Measurements from ENCODE around the gene NACA2. TPM values are rescaled to one million over a fixed set of nuclear protein-coding genes. Genes with fewer than 3 reads are reported as not detected.

Gene NACA2
- total and polyA plus RNA-seq, 2 of the 13 experiments (the other 11 are each of a cell fraction or from before 2014, with no cell fraction given): 0.21 TPM; not detected in 1

DNA sequence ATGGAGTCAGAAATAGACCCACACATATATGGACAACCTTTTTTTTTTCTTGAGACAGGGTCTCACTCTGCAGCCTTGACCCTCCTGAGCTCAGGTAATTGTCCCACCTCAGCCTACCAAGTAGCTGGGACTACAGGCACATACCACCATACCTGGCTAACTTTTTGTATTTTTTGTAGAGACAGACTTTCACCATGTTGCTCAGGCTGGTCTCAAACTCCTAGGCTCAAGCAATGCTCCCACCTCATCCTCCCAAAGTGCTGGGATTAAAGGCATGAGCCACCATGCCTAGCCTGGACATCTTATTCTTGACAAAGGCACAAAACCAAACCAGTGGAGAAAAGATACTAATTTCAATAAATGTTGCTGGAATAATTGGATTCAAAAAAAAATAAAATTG lies 14.7 kb upstream of the NACA2 start (continued):
- TF ChIP-seq NFAT5 (CRISPR knock-in tag; IDR thresholded peaks at IDR 0.05): no peak
- TF ChIP-seq, protein P1, sequence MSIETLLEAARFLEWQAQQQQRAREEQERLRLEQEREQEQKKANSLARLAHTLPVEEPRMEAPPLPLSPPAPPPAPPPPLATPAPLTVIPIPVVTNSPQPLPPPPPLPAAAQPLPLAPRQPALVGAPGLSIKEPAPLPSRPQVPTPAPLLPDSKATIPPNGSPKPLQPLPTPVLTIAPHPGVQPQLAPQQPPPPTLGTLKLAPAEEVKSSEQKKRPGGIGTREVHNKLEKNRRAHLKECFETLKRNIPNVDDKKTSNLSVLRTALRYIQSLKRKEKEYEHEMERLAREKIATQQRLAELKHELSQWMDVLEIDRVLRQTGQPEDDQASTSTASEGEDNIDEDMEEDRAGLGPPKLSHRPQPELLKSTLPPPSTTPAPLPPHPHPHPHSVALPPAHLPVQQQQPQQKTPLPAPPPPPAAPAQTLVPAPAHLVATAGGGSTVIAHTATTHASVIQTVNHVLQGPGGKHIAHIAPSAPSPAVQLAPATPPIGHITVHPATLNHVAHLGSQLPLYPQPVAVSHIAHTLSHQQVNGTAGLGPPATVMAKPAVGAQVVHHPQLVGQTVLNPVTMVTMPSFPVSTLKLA (IDR thresholded peaks at IDR 0.05): no peak
- TF ChIP-seq ETV6 (CRISPR knock-in tag; conservative IDR thresholded peaks at IDR 0.05): no peak
- TF ChIP-seq JDP2 (CRISPR knock-in tag; IDR thresholded peaks at IDR 0.05; ENCODE audit: borderline replicate concordance): no peak
- TF ChIP-seq PATZ1 (CRISPR knock-in tag; IDR thresholded peaks at IDR 0.05): no peak
- TF ChIP-seq SALL2 (CRISPR knock-in tag; IDR thresholded peaks at IDR 0.05): no peak

Measured in HepG2 (cell line).